Stimulated activated CD4-positive, alpha-beta T cell treated with anti-CD3 and anti-CD28 coated beads, Interleukin-4, amount 100 ng/mL, for 1 hour (primary cell): ENCODE results near the gene INKA1.
A peak's percentile ranks its signal among the peaks of the same experiment; 100 is the strongest.

Experiments used
- DNase-seq: peaks from one replicate; pipeline ENCODE4 v3.0.0-alpha.2; 2020

INKA1 gene

DNA sequence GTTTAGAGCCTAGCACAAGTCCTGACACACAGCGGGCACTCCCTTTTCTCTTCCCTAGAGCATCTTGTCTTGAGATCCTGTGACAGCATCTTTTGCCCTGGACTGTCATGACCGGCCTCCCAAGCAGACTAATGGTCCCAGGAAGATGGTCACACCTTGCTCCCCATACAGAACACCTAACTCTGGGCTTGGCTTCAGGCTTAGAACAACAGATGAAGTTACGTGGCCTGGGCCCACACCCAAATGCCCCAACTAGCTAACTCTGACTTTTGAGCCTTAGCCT, 15.9 kb upstream of the INKA1 start:
- DNase-seq = no peak

DNA sequence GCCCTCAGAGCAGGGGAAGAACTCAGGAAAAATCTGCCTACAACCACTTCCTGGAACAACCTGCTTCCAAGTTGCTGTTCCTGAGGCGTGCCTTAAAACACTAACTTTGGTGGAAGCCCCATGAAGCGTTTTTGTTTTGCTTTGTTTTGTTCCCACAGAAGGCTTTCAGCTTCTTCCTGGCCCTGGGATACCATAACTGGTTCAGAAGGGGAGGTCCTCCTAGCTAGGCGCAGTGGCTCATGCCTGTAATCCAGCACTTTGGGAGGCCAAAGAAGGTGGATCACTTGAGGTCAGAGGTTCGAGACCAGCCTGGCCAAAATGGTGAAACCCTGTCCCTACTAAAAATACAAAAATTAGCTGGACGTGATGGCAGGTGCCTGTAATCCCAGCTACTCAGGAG, 15.5 kb upstream of the INKA1 start:
- no peak for DNase-seq

DNA sequence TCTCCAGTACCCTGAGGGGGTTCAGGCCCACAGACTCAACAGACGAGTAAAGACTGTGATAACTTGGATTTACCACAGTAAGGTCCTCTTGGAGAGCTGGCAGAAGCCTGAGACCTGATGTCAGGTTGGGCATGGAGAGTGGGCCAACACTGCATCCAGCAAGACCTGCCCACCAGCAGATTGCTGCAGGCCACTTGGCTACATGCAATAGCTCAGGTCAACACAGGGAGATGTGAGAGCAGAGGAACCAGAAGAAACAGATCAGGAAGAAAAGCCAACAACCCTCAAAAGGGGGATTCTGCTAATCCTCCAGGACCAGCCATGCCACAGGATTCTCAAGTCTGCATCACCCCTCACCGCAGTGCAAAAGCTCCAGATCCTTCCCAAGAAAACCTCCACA, 15.0 kb upstream of the INKA1 start:
- DNase-seq = no peak

DNA sequence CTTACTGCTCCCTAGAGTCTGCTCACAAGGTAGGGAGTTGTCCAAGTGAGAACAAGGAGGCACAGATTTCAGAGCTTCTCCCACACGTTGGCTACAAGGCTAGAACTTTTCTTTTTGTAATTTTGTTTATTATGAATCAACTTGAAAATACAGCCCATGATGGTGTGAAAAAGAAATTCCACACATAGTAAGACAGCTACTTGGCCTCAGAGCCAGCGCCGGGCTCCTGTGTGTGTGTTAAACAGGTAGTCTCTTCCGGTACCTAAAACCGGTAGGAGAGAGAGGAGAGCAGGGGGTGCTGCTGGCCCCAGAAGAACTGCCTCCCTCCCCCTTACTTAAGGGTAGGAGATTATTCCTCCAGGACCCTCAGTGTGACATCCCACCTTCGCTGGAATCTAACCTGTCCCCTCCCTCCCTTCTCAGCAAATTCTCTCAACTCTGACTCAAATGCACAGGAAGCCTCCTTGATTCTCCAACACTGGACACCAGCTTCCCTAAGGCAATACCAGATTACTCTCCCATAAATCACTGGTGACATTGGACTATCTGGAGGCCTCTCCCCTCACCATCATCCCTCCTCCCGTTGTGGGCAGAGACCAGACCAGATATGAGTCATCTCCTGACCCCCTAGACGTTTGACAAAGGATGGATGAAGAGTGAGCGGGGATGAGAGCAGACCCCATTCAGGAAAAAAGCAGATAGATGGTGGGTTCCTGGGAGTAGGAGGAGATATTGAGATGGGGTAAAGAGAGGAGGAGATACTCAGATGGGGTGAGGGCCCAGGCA, 12.2 kb upstream of the INKA1 start:
- DNase-seq = no peak

DNA sequence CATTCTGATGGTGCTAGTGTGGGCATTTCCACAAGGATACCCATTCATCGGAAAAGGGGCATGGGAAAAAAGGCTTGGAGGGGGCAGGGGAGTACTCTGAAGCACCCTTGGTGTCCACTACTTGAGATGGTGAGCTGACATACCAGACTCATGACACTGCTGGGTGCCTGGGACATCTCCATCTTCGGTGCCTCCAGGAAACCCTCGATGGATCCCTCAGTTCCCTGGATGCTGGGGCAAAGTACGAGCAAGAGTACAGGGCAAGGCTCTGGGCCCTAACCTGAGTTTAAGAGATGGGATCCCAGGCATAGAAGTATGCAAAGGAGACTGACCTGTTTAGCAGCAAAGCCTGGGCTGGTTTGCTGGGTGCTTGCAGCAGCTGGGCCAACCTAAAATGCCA, 11.5 kb upstream of the INKA1 start:
- DNase-seq = no peak

DNA sequence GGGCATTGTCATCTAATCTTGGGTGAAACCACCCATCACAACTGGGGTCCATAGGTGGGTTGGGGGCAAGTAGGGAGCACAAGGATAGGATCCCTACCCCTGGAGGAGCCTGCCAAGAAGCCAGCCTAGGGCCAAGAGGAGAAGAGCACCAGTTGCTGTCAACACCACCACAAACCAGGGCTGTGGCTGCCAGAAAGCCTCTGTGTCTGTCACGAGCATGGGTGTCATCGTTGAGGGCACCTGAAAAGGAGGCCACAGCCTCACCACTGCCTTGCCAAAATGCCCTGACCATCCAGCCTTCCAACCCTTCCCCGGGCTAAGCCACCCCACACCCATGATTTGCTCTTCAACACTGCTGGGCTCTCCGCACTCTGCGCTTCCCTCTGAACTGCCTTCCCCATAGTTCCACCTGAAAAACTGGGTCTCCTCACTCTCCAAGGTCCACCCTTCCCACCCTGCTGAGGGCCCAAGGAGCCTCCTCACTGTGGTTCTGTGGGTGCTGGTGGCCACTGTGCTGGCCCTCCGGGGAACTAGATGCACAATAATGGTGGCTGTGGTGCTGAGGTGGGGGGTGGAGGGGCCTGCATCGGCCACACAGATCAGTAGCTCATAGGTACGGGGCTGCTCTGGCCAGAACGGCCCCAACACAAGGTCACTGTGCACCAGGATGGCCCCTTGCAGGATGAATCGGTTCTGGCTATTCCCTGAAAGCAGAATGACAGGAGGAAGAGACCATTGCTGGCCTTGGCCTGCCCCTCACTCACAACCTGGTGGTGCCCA, 10.5 kb upstream of the INKA1 start:
- no peak for DNase-seq

DNA sequence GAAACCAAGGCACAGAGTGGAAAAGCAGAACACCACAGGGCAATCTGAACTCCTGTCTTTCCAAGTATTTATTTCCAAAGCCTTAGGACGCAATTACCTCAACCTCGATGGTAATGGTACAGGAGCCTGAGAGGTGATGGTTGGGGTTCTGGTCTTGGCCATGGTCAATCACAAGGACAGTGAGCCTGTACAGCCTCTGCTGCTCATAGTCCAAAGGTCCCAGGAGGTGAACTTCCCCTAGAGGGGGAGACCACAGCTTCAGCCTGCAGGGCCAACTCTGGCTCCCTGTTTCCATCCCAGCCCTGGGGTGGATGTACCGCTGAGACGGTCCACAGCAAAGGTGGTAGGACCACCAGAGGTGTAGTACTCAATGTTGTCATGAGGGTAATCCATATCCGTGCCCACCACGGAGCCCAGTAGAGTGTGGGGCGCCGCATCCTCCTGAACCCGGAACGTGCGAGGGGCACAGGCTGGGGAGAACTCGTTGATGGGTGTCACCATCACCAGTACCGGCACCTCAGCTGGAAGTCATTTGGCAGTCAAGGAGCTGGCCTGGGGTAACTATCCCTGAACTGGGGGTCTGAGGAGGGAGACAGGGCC, 9.5 kb upstream of the INKA1 start:
- DNase-seq = no peak

DNA sequence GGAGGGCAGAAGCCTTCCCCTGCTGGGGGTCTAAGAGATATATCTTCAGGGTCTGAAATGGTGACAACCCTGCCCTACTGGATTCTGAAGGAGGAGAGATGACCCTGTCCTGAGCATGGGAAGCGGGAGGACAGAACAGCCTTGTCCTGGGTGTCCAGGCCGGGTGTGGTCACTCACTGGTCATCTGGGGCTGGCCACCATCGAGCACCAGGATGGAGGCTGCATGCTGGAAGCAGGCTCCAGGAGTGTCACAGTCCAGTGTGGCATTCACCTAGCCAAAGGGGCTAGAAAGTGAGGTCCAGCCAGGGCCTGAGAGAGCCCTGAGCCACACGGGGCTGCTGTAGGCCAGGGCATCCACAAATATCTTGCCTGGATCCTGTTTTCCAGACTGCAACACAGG, 8.6 kb upstream of the INKA1 start:
- no peak for DNase-seq

DNA sequence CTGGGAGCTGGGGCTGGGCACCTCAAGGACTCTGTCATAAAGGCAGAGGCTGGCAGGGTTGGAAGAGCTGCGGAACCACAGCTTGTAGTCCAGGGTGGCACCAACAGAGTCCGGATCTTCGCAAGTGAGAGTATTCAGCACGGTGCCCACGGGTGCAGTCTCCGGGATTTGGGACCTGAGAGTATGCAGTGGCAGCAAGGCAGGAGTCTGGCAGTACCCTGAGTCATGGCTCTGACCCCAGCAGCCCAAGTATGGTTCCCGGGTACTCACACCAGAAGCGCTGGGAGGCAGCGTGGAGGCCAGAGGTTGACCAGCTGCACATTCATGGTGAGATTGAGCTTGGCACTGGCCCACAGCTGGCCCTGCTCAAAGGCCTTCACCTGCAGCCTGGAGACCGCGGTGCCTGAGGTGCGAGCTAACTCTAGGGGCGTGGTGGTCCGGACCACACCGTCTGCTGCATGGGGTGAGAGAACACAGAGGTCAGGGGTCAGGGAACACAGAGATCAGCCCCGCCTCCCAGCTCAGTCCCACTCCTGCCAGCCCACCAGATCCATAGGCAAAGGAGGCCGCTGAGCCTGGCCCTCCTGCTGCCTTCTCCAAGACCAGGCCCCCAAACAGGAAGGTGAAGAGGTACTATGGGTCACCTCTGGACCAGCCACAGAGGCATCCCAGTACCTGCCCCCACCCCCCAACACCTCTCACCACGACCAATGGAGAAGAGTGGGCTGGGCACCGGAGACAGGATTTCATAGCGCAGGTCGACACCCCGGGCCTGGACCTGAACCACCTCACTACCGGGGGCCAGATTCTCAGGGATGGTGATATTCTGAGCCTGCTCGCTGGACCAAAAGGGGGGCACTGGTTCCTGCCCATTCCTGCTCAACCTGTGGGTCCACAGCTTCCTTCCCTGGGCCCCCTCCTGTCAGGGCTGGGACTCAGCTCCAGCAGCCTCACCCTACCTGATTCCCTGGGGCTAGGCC, 7.8 kb upstream of the INKA1 start:
- DNase-seq = no peak

DNA sequence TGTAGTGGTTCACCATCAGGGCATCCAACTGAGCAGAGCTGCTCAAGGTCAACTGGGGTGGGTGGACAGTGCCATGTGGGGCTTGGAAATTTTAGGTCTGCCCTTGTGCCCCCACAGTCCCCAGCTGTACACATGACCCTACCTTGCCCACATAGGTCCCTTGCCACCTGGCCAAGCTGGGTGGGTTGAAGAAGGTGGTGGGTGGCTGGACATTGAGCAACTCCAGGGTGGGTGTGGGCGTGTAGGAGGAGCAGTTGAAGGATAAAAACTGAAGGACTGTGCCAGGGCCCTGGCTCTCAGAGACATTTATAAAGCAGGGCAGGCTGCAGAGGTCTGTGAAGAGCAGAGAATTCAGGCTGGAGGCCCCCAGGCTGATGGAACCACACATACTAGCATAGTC, 4.0 kb upstream of the INKA1 start:
- no peak for DNase-seq

DNA sequence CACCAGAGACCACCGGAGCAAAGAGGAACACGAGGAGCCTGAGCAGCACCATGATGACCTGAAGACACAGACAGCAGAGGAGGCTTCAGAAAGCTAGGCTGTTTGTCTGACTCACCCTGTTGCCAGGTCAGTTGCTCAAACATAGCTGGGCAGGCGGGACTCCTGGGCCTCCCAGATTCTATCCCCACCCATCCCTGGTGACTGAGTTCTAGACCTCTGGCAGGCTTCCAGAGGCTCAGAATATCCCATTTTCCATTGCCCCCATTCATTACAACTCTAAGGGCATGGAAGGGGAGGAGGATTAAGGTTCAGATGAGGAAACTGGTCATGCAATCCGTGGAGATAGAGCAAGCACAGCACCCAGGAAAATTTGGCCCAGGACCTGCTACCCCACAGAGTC, 3.3 kb upstream of the INKA1 start, which contains the start of gene CDHR4:
Gene CDHR4, minus strand, starts transcription at position 113 of the 400 bp plus-strand sequence. Its CDS starts 61 bp downstream, at position 52.
- no peak for DNase-seq

DNA sequence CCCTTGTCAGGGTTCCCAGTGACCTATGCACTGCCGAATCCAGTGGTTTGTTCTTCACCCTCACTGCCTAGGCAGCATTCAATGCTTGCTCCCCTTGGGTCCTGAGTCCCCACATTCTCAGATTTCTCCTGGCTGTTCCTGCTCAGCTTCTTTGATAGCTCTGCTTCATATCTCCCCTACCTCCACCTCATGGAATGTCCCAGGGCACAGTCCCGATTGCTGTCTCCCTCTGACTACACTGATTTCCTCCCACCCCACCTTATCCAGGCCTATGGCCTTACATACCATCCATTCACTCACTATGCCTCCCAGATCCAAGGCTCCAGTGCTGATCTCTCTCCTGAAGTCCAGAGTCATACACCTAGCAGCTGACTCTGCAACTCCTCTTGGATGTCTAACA, 1.9 kb upstream of the INKA1 start:
- no peak for DNase-seq

DNA sequence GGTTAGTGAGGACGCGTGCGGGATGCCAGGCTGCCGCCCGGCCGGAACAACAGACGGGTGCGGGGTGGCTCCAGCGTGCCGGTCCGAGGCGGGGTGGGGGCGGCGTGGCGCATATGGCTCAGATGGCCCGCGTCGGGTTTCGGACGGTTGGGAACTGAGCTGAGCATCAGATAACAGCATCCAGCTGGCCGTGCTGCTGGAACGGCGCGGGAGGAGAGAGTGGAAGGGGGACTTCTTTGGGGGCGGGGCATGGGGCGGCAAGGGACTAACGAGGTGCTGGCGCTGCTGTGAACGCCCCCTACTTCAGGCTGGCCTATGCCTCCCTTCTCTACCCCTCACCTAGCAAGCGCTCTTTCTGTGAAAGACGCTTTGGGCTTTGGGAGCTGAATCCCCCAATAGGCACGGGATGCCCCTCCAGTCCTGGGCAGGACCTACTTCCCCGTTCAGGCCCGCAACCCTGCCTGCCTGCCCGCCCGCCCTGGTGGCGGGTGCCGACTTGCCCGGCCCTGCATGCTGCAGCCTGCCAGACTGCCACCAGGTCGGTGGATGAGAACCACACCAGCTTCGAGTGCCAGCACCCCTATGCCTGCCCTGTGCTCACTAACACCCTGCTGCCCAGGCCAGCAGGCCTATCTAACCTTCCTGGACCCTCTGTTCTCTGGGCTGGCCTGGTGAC, 542 bp downstream of the INKA1 start:
- peak; percentile 50 for DNase-seq

DNA sequence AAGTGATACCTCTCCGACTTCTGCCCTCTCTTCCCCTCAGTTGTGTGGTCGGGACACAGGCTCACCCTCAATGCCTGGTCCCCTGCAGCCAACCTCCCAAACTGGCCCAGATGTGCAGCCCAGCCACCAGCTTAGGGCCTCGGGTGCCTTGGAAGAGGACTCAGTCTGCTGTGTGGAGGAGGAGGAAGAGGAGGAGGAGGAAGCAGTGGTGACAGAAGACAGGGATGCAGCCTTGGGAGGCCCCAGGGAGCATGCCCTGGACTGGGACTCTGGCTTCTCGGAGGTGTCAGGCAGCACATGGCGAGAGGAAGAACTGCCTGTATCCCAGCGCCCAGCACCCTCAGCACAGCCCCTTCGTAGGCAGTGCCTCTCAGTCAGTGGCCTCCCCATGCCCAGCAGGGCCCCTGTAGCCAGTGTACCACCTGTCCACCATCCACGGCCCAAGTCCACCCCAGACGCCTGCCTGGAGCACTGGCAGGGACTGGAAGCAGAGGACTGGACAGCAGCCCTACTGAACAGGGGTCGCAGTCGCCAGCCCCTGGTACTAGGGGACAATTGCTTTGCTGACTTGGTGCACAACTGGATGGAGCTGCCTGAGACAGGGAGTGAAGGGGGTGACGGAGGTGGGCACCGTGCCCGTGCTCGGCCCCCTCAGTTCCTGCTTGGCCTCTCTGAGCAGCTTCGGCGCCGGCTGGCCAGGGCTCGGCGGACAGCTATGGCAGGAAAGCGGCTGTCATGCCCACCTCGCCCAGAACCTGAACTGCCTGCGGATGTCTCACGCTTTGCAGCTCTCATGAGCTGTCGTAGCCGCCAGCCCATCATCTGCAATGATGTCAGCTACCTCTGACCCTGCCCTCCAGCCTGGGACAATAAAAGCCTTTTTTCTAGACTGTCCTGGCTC, 1.3 kb downstream of the INKA1 start:
- no peak for DNase-seq

DNA sequence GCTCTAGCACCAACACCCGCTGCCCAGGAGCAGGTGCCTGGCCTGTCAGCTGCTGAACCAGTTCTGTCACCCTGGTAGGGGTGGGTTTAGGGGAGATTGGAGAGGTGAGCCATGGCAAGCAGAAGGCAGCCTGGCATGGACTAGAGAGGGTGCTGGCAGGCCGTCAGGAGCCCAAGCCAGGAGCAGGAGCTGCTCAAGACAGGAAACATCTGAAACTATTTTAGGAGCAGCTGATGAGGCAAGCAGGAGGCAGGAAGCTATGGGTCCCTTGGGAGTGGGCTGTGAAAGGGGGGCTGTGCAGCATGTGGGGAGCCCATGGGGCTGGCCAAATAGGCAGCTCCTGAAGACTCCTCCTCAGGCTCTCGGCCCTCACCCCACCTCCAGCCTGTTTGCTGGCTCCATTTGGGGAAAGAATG, 2.3 kb downstream of the INKA1 start:
- no peak for DNase-seq

DNA sequence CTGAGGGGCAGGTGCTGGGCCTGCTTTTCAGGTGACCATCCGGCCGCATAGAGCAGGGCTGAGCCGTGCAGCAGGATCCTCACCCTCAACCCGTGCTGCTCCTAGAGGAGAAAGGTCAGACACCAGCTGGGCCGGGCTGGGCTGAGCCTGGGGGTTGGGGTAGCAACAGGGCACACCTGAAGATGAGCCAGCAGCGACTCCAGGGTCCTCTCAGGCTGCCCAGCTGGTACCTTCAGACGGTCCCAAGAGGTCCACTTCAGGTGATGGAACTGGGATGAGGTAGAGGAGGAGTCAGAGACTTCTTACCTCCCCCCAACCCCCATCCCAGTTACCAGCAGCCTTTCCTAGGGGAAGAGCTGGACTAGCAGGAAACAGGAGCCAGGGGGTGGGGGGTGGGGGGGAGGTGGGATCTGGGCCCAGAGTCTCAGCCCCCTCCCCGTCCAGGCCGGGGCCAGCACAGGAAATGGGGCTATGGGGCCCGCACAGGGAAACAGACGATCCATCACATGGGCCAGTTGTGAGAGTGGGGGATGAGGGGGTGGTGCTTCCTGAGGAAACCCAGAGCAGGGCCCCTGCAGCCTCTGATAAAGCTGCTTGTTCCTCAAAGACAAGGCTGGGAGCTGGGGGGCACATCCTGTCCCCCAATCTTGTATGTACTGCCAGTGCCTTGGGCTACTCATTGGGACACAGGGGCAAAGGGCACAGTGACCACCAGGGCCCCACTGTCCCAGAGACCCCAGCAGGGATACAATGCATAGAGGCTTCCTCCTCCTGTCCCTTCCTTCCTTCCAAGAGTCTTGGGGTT, 3.0 kb downstream of the INKA1 start:
- DNase-seq = peak; percentile 10

DNA sequence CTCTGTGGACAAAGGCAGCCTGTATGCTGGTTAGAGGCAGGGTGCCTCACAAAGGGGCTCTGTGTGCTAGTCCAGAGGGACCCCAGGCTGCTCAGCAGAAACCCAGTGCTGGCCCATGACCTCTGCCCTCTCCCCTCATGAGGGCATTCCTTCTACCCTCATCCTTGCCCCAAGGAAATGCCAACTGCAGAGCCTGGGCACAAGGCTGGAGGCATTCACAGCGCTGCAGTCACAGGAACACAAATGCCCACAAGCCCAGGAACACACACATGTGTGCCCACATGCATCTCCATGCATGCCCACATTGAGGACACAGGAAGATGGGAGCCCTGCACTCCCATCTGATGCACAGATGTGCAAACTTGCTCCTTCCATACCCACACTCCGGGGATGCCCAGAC, 3.8 kb downstream of the INKA1 start:
- DNase-seq = no peak

DNA sequence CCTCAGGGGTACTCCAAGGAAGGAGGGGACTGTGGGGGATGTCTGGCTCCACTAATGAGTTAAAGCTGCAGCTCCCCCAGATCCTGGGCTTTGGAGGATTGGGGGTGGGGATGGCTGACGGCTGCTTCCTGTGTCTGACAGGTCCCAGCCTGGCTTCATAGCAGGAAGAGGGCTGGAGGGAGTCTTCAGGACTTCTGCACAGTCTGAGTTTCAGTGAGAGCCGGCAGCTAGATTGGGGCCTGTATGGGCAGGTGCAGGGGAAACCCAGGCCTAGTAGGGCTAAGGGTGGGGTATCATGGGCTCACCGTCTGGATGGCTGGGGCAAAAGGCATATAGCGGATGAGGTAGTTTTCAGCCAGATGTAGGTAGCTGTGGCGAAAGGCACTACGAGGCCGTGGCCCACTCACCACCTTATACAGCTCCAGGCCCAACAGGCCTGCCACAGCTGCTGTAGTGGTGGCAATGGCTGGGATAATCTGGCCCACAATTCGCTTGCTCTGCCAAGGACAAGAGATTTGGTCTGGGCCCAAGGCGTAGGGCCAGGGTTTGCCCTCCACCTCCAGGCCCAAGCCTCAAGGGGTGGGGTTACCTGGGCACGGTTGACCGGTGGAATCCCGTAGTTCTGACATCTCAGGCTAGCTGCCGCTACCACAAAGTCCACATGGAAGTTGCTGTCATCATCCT, 4.5 kb downstream of the INKA1 start:
- no peak for DNase-seq

DNA sequence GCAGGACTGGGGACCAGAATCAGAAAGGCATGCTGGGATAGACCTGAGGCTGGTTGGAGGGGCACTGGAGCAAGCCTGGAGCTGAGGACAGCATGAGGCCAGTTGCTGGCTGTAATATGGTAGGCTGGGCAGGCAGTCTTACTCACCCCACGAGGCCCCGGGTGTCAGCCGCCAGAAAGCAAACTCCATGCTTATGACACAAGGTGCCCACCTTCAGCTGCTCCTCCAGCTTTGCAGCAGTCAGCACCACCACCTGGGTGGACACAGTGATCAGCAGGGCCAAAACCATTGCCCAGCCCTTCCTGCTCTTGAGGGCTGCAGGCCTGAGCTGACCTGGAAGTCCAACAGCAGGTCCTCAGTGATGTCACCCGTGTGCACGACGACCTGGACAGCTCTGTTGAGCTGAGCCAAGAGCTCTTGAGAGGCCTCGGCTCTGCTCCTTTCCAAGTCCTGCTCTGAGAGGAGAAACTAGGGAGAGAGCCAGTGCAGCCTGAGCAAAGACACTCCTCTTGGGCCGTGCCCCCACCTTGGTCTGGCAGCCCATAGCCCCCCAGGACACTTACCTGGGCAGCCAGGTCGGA, 9.9 kb downstream of the INKA1 start:
- DNase-seq = no peak
